Fibroblast of upper back skin (primary cell): ENCODE measurements around the gene ANXA11.
A peak's percentile ranks its signal among the peaks of the same experiment; 100 is the strongest.
"Not testable (repeated sequence)": the region's sequence is repeated elsewhere in the genome, so short reads cannot be mapped to it uniquely, and the experiment has no call there.

Experiments
- DNase-seq: peaks from one replicate; pipeline ENCODE4 v3.0.0-alpha.2; 2013

ANXA11 gene

DNA sequence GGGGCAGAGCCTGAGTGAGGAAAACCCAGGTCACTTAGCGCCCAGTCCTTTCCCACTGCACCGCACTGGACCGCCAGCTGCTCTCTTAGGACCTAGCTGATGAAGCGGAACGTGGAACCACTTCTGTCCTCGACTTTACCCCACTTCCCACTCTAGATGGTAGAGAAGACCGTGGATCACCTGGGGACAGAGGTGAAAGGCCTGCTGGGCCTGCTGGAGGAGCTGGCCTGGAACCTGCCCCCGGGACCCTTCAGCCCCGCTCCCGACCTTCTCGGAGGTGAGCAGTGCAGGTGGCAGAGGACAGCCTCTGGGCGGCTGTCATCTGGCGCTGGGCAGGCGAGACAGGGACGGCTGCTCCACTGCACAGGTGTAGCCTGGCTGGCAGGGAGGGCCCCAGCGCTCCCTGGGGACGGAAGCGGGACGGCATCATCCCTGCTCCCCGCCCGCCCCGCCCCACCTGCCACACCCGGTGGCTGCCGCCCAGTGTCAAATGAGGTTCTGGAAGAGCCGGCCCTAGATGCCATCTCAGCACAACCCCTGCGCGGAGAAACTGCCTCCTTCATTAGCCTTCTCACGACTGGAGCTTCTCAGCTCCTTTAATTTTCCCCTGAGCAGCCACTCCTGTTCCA, 61.2 kb downstream of the ANXA11 start:
- no peak for DNase-seq

- DNase-seq = no peak
Measured at GRCh38 chr10:80141696-80142460, 63.5 kb downstream of the ANXA11 start.

DNA sequence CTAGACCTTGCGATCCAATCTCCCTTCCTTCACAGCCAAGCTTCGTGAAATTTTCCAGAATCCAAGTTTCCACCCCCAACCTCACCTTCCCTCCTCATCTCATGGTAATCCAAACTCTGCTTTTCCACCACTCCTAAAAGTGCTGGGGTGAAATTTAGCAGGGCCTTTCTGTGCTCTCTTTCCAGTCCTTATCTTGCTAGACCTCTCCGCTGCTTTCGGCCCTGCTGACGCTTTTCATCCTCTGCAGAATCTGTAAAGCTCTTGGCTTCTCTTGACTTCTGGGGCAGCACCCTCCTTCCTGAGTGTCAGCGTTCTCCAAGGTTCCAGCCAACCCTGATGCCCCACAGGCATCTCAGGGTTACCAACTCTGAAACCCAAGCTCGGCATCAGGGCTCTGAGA, 65.1 kb downstream of the ANXA11 start:
- DNase-seq = no peak

DNA sequence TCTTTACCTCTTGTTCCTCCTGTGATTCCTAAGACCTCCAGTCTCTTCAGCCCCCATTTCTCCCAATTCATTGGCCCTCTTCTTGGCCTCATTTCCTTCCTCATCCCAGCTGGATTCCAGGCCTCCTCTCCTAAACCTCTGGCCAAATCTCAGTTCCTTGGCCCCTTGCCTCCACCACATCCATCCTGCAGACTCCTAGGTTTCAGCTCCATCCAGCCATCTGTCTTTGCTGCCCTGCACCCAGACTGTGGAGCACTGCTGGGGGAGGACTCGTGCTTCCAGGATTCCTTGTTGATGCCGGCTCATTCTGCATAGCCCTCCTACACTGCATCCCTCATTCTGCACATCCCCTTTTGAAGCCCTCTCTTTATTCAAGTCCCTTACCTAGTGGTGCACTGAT, 66.1 kb downstream of the ANXA11 start:
- DNase-seq = no peak

GRCh38 chr10:80137920-80138319, 67.4 kb downstream of the ANXA11 start:
- no peak for DNase-seq

- peak; percentile 83 for DNase-seq
Measured at GRCh38 chr10:80137031-80137862, 68.1 kb downstream of the ANXA11 start.

DNA sequence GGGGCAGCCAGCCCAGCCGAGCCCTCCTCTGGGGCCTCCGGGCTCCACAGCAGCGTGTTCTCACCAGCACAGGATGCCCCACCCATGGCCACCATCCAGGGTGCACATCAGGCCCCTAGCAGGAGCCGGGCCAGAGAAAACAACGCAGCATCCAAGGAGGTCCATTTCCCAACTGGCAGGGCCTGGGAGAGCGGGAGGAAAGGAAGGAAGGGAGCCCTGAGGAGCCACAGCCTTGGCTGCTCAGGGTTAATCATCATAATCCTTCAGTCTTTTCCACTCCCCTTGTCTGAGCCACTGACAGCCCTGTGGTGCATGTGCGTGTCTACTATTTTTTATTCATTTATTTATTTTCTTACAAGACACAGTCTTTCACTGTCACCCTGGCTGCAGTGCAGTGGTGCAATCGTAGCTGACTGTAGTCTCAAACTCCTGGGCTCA, 69.2 kb downstream of the ANXA11 start:
- DNase-seq = peak; percentile 93

DNA sequence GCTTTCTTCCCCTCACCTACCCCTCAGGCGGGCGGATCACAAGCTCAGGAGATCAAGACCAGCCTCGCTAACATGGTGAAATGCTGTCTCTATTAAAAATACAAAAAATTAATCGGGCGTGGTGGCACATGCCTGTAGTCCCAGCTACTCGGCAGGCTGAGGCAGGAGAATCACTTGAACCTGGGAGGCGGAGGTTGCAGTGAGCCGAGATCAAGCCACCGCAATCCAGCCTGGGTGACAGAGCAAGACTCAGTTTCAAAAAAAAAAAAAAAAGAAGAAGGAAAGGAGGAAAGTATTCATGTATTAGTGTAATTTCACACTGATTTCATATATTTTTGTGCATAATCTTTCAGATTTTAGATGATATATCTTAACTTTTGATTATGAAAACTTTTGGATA, 71.7 kb downstream of the ANXA11 start:
- not testable (repeated sequence) for DNase-seq

- peak; percentile 15 for DNase-seq
Measured at GRCh38 chr10:80133206-80133605, 72.1 kb downstream of the ANXA11 start.

DNA sequence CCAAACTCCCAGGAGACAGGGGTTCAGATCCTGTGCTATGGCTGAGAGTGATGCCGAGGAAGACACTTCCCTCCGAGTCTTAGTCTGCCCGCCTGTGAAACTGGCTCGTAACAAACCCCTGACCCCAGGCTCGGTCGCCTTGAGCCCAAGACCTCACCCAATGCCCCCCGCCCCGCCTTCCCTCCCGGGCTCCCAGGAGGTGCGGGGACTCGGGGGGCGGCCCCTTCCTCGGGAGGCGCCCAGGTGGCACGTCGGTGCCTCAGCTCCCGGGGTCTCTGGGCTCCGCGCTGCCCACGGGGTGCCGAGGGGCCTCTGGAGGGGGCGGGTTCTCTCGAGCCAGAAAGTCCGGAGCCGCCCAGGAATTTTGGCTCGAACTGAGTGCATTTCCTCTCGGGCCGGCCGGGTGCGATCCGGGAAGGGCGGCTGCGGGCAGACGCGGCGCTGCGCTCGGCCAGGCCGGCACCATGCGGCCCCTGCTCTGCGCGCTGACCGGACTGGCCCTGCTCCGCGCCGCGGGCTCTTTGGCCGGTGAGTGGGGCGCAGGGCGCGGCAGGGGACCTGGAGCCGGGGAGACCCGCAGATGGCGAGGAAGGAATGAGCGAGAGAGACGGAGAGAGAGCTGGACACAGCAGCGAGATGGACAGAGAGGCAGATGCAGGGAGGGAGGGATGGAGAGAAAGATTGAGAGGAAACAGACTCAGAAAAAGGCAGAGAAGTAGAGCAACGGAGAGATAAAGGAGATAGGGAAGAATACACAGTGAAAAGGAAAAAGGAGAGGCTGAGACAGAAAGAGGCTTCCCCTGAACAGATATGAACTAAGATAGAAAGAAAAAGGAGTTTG, 72.8 kb downstream of the ANXA11 start, which contains the start of gene PLAC9:
PLAC9 (plus strand) TSS at position 432 of the 841 bp plus-strand sequence; CDS start at position 465, 33 bp downstream.
- DNase-seq = peak; percentile 36

- DNase-seq = peak; percentile 26
Measured at GRCh38 chr10:80131499-80131901, 73.8 kb downstream of the ANXA11 start.

- no peak for DNase-seq
Measured at GRCh38 chr10:80126876-80127275, 78.5 kb downstream of the ANXA11 start.

DNA sequence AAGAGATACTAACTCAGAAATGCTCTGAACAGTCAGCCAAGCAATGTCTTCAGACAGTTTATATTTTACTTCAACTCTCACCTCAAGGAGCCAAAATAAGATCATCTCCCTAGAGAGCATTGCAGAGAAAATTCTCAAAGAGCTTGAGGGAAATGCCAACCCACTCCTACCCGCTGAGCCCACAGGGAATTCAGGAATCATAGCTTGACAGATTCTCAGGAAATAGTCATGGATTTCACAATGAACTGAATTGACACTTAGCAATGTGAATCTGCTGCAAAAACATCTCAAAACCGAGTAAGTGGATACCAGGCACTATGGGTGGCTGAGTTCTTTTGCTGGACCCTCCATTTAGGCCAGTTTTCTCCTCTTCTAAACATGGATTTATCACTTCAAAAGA, 82.6 kb downstream of the ANXA11 start:
- peak; percentile 51 for DNase-seq

GRCh38 chr10:80122110-80122710, 83.1 kb downstream of the ANXA11 start:
- no peak for DNase-seq

DNA sequence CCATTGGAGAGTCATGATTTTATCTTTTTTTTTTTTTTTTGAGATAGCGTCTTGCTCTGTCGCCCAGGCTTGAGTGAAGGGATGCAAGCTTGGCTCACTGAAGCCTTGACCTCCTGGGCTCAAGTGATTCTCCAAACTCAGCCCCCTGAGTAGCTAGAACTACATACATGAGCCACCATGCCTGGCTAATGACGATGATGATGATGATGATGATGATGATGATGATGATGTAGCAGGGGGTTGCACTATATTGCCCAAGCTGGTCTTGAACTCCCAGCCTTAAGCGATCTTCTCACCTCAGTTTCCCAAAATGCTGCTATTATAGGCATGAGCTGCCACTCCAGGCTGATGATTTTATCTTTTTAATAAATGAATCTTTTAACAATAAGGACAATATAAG, 86.7 kb downstream of the ANXA11 start:
- no peak for DNase-seq

DNA sequence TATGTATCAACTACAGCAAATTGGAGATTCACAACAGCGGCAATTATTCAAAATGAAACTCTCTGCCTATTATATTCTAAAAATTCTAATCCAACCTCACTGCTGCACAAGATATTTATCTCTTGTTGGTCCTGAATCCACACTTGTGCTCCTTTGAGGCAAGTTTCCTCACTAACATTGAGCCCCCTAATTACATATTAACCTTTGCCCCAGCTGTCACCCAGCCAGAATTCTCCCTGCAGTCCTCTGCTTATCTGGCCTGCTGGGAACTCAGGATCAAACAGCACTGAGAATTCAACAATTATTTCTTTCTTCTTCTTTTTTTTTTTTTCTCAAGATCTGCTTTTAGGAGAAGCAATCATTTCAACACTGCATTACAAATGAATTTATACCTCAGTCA, 94.4 kb downstream of the ANXA11 start:
- DNase-seq = no peak

GRCh38 chr10:80108576-80109239, 96.6 kb downstream of the ANXA11 start:
- DNase-seq = no peak

GRCh38 chr10:80104066-80104926, 101.0 kb downstream of the ANXA11 start:
- peak; percentile 82 for DNase-seq
